Stimulated activated CD8-positive, alpha-beta memory T cell treated with anti-CD3 and anti-CD28 coated beads, Interleukin-15, amount 100 ng/mL, for 4 hours (primary cell): Measurements from ENCODE around the gene ADAM8.

Experiments
- DNase-seq, 2 donors: peaks; one replicate each; pipeline ENCODE4 v3.0.0-alpha.2; 2020; ENCODE audit warnings: low read depth in 2 of 2

The ADAM8 gene

DNA sequence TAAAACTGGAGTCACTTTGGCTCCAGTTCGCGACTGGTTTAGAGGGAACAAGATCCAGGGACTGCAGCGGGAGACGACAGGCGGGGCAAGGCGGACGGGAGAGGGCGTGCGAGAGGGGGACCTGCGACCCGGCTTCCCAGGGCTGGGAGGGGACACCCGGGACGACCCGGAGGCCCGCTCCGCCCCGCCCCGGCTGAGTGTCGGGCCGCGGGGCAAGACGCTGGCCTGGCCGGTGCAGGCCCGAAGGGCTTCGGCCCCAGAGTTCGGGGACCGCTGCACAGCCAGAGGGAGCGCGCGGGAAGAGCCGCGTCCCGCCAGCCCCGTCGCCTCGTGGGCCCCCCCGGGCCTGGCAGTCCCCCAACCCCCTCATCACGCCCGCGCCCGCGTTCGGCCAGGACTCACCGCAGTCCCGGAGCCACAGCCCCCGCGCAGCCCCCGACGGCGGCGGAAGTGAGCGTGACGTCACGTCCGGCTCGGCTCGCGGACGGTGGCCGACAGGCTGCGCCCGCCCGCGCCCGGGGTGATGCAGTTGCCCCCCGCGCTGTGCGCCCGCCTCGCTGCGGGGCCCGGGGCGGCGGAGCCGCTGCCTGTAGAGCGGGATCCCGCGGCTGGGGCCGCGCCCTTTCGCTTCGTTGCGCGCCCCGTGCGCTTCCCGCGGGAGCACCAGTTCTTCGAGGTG, 31.9 kb upstream of the ADAM8 start, which contains the start of the genes TUBGCP2 and ZNF511:
Gene TUBGCP2 (minus strand): TSS at position 452 of the 679 bp plus-strand sequence. CDS start 5,931 bp downstream, outside the sequence.
Gene ZNF511 (plus strand): TSS at position 494 of the 679 bp plus-strand sequence. CDS start 30 bp downstream, at position 524.
- peak; percentile 78 to 84 for DNase-seq

DNA sequence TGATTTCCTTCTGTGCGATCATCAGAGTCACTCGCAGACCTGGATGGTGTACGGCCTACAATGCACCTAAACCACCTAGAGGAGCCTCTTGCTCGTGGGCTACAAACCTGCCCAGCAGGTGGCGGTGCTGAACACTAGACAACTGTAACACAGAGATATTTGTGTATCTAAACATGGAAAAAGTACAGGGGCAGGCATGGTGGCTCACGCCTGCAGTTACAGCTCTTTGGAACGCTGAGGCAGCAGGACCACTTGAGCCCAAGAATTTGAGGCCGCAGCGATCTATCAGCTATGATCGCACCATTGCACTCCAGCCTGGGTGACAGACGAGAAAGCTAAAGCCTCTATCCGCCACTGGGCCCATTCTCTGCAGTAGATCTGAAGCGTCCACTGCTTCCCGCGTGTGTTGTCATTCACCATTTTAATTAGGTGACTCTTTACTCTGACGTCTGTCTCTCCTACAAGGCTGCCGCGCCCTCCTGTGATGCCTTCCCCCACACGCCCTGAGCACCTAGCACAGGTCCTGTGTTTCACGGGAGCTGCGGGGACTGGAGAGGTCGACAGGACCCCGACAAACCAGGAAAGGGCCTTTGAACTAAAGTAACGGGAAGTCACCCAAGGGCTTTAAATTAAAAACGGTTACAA, 31.2 kb upstream of the ADAM8 start:
- DNase-seq: peak; percentile 65 to 72

DNA sequence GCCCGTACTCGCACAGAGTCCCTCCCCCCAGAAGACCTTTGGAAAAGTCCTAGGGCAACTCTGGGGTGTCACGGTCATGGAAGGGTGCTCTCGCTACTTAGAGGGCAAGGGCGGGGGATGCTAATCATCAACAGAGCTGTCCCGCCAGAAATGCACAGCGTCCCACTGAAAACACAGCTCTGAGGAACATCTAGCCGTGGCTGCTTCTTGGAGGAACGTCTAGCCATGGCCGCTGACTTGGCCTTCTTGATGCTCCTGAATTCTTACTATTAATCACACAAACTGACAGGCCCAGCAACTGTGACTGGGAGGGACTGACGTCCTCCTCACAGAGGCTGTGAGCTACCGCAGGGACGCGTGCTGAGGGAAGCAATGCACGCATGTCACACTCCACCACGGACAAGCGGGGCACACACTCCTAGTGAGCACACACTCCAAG, 30.3 kb upstream of the ADAM8 start:
- no peak for DNase-seq

DNA sequence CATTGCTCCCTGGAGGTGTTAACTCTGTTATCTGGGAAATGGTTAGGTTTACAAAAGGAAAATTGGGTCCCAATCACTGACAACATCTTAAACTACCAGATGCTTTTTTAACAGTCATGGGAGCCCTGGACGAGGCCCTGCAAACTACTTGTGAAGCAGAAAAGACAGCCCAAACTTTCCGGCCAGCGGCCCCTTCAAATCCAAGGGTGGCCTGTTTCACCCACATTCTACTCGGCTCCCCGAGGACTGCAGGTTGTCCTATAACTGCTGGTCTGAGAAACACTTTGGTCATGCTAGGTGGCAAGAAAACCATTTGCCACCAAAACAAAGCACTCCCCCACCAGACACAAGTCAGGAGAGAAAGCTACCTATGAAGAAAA, 29.4 kb upstream of the ADAM8 start:
- DNase-seq: no peak

DNA sequence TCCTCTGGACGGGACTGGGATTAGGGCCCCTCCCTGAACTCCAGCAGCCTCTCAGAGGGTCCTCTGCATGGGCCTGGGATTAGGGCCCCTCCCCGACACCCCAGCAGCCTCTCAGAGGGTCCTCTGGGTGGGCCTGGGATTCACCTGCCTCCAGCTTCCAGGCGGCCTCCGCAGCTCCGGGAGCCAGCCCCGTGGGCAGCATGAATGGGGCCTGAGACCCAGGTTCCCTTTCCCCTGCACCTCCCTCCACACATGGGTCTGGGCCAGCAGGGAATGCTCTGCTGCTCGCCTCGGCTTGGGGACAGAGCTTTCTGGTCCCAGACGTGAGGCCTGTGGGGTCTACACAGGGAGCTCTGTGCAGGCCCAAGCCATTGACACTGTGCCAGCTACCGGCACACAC, 26.5 kb upstream of the ADAM8 start:
- DNase-seq: no peak

DNA sequence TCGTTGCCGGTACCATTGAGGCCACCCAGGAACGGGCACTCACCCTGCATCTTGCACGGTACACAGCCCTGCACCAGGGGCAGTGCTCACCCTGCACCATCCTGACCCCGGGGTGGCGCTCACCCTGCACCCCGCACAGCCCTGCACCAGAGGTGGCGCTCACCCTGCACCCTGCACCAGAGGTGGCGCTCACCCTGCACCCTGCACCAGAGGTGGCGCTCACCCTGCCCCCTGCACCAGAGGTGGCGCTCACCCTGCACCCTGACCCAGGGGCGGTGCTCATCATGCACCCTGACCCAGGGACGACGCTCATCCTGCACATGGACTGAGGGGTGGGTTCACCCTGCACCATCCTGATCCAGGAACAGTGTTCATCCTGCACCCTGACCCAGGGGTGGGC, 25.6 kb upstream of the ADAM8 start:
- no peak for DNase-seq

DNA sequence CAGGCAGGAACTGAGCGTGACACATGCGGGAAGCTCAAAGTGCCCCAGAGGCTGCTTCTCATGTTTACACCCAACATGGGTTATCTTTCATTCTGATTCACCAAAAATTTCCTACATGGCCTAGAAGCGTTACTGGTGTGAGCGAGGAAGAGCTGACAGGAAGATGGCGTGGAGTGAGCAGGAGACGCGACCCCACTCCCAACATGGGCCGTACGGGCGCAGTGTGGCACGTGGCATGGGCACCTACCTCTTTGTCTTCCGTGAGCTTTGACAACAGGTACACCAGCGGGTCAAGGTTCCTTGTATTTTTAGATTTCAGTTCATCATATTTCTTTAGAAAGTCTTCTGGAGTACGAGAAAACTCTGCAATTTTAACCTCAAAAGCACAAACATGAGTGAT, 23.1 kb upstream of the ADAM8 start:
- DNase-seq: no peak

DNA sequence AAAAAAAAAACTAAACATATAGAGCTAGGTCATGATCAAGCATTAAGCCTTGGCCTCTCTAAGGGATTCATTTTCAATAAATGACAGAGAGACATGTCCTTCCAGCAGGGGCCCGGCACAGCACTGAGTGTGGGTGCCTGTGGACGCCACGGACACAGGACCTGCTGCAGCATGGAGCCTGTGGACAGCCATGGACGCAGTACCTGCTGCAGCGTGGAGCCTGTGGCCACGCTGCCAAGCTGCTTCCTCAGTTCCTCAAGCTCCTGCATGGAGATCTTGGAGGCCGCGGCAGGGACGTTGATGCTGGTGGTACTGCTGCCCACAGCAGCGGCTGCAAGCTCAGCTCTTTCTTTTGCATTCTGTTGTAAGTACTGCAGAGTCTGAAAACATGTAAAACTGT, 22.6 kb upstream of the ADAM8 start:
- no peak for DNase-seq

DNA sequence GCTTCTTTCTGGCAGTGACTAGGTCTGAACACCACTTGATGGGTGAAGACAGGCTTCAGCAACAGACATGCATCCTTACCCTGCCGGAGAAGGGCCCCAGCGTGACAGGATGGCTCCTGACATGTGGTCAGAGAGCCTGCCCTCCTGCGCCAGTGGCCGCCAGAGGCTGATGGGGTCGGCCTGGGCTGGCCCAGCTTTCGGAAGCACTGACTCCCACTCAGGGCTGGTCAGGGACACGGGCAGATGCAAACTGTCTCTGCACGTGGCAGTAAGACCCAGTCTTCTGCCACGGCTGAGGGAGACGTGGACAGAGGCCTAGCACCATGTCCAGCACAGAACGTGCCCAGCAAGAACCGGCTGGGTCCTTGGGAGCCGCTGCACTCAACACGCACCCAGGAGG, 21.8 kb upstream of the ADAM8 start:
- no peak for DNase-seq

DNA sequence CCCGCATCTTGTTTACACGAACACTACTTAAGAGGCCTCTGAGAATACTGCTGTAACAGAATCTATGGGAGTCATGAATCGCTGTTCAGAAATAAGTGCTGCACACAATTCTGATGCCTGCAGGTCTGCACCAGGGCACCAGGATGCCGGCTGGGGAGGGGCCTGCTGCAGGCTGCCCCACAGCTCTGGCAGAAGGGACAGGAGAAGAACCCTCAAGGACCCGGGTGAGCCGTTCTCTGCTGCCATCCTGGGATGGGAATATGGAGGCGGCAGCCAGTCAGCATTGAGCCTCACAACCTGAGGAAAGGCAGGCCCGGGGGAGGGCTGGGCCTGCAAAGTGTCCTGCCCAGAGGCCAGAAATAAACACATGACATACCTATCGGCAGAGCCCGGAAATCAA, 20.8 kb upstream of the ADAM8 start:
- no peak for DNase-seq

DNA sequence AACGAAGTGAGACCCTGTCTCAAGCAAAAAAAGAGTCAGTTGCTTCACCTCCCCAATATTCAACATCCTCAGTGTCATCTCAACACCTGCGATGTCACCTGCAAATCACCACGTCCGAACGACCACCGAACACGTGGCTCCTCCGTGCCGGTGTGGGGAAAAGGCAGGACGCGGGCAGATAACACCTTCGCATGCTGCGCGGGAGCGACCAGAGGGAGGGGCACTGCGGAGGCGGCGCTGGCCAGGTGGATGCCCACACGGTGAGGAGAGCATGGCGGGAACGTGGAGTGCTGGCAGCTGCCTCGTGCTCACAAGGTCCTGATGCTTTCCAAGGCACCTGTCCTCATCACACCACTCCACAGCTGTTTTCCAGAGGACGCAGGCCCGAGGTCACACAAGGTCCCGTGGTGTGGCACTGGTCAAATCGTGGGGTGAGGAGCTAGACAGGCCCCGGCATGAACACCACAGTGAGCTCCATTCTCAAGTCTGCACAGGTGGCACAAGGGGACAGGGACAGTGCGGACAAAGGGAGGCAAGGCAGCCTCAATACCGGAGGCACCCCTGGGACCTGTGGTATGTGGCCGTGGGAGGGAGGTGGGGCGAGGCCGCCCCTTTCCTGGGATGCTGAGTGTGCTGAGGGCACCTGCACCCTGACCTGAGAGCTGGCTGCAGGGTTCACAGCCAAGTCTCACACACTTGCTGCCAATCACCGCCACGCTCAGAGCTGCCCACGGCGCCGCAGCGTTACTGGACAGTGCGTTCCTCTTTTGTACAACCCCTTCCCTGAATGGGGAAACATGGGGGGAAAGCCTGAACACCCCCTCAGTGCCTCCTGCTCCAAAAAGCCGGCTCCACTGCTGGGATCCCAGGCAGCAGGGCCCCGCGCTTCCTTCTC, 19.0 kb upstream of the ADAM8 start:
- no peak for DNase-seq

DNA sequence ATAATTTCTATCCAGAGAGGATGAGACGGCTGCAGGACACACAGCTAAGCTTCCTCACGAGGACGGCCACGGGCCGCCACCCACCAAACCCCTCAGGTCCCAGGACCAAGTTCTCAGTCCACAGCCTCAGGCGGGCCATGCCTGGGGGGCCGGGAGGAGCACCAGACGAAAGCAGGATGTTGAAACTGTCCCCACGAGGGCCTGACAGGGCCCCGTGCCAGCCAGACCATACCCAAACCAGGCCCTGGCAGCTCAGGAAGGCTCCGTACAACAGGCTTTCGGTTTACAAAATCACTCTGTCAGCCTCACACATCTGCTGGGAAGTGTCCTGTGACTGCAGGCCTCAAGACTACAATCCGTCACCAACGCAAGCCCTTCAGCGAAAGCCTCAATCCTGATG, 17.5 kb upstream of the ADAM8 start:
- DNase-seq: no peak

DNA sequence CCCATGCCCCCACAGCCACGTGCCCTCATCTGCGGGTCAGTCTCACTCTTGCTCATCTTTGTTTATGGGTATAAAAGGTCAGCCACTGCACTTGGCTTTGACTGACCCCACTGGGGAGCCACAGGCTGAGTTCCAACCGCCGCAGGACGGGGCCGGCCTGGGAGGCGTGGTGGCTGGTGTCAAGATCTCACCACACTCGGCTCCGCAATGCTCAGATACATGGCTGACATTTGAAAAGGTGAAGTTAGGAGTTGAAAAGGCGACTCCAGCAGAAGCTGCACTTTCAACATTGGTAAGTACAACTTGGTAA, 17.1 kb upstream of the ADAM8 start:
- DNase-seq: no peak

DNA sequence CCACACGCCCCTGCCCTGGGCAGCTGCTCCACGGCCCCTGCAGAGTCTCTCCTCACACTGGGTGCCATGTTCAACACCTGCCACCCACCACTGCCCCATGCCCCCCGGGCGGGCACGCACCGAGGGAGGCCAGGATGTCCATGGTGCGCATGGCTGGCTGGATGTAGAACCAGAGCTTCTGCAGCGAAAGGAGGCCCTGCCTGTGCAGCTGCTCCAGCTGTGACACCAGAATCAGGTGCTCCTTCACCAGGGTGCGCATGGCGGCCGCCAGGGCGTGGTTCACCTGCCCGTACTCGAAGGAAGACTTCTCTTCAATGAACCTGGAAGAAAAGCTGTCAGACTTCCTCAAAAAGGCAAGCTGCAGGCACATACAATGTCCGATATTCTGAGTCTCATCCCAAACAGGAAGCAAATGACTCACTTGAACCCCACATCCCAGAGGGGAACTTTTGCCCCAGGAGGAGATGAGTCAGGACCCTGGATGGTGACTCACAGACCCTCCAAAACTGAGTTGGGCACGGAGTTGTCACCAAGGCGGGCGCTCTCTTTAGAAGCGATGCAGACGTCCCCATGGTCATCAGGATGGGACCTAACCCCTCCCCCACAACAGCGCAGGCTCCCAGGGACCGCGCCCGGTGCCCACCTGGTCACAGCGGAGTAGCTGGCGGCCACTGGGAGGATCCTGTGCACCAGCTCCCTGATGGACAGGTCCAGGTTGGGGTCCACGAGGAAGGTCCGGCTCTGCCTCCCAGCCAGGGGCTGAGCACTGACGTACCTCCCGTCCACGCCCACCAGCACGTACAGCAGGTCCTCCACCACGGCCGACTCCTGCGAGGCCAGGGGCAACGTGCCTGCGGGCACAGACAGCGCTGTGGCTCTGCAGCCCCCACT, 16.5 kb upstream of the ADAM8 start:
- no peak for DNase-seq

DNA sequence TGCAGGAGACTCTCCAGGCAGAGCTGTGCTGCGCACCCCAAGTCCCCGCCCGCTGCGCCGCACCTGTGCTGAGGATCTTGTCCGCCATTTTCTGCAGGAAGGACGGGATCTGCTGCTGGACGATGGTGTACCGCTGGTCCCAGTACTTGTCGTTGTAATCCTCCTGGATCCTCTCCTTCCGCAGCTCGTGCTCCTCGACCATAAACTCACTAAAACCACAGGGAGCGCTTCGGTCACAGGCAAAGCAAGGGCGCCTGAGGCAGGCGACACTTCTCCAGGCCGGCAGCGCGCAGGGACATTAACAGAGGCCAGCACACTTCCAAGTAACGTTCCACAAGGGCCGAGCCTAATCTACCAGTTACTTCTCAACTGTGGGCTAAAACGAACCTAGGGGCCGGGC, 13.1 kb upstream of the ADAM8 start:
- DNase-seq: no peak

DNA sequence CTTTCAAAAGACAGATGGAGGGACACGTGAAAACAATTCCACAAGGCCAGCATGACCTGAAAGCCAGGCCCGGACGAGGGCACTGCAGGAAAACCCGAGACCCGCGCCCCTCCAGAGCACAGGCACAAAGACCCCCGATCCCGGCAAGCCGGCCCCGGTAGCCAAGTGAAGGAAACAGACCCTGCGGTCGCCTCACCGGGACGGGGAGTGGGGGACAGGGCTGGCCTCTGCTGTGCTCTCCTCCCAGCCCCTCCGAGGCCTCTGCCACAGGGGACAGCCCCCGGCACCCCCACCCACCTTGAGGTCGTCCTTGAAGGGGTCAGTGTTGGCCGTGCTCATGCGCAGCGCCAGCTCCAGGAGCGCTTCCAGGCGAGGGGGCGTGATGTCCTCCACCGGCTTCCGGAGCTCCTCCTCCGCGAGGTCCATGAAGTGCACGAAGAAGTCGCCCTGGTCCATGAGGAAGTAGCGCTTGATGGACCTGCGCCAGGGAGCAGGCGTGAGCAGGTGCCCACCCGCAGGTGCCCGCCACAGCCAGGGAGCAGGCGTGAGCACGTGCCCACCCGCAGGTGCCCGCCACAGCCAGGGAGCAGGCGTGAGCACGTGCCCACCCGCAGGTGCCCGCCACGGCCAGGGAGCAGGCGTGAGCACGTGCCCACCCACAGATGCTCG, 11.3 kb upstream of the ADAM8 start:
- DNase-seq: no peak

DNA sequence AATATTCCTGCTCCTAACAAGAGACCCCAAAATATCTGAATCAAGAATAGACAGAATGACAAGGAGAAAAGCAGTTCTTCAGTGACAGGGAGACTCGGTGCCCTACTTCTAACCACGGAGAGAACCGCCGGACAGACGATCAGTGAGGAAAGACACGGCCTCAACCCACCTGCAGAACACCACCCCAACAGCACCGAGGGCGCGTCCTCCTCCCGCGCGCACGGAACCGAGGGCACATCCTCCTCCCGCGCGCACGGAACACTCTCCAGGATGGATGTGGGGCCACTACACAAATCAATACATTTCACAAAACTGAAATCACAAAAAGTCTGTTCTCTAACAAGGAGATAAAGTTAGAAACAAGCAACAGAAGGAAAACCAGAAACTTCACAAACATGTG, 9.7 kb upstream of the ADAM8 start:
- no peak for DNase-seq

DNA sequence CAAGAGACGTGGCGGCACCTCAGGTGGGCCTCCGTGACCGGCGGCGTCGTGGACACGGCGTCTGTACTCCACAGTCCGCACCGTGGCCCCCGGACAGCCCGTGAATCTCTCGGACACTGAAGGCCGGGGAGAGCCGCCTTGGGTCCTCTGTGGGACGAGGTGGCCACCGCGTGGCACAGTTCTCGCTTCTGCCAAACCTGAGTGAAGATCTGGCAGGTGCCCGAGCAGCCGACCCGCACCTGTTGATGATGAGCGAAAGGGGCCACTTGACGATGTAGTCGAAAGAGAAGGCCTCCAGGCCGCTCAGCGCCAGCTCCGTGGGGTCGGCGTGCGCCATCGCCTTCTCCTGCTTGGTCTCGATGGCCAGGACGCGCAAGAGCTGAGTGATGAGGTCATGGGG, 8.5 kb upstream of the ADAM8 start:
- DNase-seq: no peak

DNA sequence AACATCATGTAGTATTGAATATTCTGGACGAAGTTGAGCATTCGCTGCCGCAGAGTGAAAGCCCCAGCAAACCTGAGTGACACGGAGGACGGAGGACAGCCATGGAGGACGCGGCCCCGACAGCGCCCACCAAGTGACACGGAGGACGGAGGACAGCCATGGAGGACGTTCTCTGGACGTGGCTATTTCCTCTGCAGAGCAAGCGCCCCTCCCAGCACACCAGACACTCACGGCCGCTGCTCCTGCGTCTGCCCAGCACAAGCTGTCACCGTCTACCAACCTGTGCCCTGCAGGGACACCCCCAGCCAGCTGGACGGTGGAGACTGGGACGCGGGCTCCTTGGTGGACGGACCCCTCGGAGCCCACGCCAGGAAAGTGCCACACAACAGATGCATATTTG, 7.3 kb upstream of the ADAM8 start:
- no peak for DNase-seq

DNA sequence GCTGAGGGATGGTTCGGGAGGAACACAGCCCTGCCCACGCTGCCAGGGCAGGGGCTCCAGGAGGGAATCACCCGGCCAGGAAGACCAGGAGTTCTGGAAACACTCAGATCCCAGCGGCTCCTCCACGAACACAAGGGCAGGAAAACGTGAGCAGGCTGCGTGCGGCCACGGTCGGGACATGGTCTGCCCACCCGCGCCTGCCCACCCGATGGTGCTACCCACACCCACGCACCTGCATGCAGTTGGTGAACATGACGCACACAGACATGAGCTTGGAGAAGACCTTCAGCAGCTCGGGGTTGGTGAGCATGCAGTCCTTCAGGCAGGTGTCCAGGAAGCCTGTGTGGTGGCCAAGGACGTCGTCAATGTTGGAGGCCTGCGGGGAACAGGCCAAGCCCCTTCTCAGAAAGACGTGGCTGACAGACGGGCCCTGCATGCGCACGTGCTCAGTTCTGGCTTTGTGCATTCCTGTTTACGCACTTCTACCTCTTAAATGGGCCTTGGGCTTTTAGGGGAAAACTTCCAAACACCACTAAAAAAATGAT, 6.2 kb upstream of the ADAM8 start:
- no peak for DNase-seq
